HepG2 (cell line): ENCODE results near the gene TUBGCP3. TPM values are rescaled to one million over a fixed set of nuclear protein-coding genes. Genes with fewer than 3 reads are reported as not detected.
A peak's percentile ranks its signal among the peaks of the same experiment; 100 is the strongest.

Source experiments
- ATAC-seq: fragments of 200-7000 bp; cut with Tn5 transposase; 3 replicates; pipeline ENCODE4 v1.9.1; 2020; ENCODE audit warnings: mild to moderate bottlenecking, moderate library complexity
- BruUV-seq: library from RNA; stranded (reverse); fragments of 400-500 nt; replicated peaks from 2 replicates; lab custom pipeline; 2021; lab: Mats Ljungman, UMichigan
- CTCF ChIA-PET: fragments of 300-600 bp; formaldehyde crosslinking; extraction: SDS; loops from one replicate; lab custom pipeline; 2021; ENCODE audit warnings: low total read pairs, inconsistent platforms, low intra/inter-chr PET ratio; lab: Yijun Ruan, JAX
- POLR2A ChIA-PET: fragments of 350-600 bp; sonication (Branson Sonifier 250); formaldehyde crosslinking; loops from one replicate; lab custom pipeline; 2020; ENCODE audit warnings: antibody characterized with exemption, inconsistent platforms; lab: Yijun Ruan, JAX
- DNase-seq: peaks from one replicate; pipeline ENCODE4 v3.0.0-alpha.2; 2015; ENCODE audit warnings: low spot score
- FAIRE-seq: peaks from 3 replicates; lab custom pipeline; 2011; peaks lifted over from hg19 to GRCh38; lab: Jason Lieb, UNC
- H2AFZ ChIP-seq: one replicate; pipeline ENCODE4 v1.6.1; 2011; ENCODE audit warnings: low read length, inconsistent platforms
- H3K27ac ChIP-seq: fragments of 300-600 bp; 3 replicates; pipeline ENCODE4 v1.8.0; 2011; ENCODE audit warnings: mixed run types, mild to moderate bottlenecking, mixed read lengths, low read length, inconsistent platforms; ENCODE audit not compliant: insufficient read depth; ENCODE audit errors: extremely low read length
- H3K27me3 ChIP-seq, 2 experiments: fragments of 200-600 bp in 1 of 2; 2 replicates in 1 of 2; 3 replicates in 1 of 2; pipeline versions ENCODE4 v1.6.0 to v1.8.0; 2011; ENCODE audit warnings: low read length in 2 of 2, mild to moderate bottlenecking in 2 of 2, moderate library complexity in 2 of 2, inconsistent platforms in 1 of 2; ENCODE audit not compliant: insufficient read depth in 2 of 2, control insufficient read depth in 1 of 2
- H3K36me3 ChIP-seq, 2 experiments: fragments of 200-600 bp in 1 of 2; replicated peaks in 1 of 2; 2 replicates in 1 of 2; 3 replicates in 1 of 2; pipeline versions ENCODE4 v1.5.1 to v1.8.0; 2011; ENCODE audit warnings: low read length in 2 of 2, inconsistent platforms in 1 of 2; ENCODE audit not compliant: insufficient read depth in 2 of 2, control insufficient read depth in 1 of 2
- H3K4me1 ChIP-seq: 2 replicates; pipeline ENCODE4 v1.5.1; 2012; ENCODE audit warnings: low read length, inconsistent platforms; ENCODE audit not compliant: insufficient read depth
- H3K4me2 ChIP-seq: 2 replicates; pipeline ENCODE4 v1.6.0; 2011; ENCODE audit warnings: low read depth, low read length, inconsistent platforms
- H3K4me3 ChIP-seq, 3 experiments: fragments of 200-600 bp in 1 of 3; sonication (generic), shearing (Covaris generic) in 1 of 3; replicated peaks in 1 of 3; 2 replicates each; pipeline ENCODE4 v1.5.1; 2011 to 2016; ENCODE audit warnings: low read length in 3 of 3, inconsistent platforms in 2 of 3, low read depth in 2 of 3, mild to moderate bottlenecking in 2 of 3, control low read depth in 1 of 3, mixed read lengths in 1 of 3; ENCODE audit not compliant: insufficient read depth in 1 of 3
- H3K79me2 ChIP-seq: one replicate; pipeline ENCODE4 v1.6.1; 2011; ENCODE audit warnings: low read length, inconsistent platforms; ENCODE audit not compliant: insufficient read depth
- H3K9ac ChIP-seq: 2 replicates; pipeline ENCODE4 v1.6.0; 2011; ENCODE audit warnings: mild to moderate bottlenecking, low read depth, low read length, inconsistent platforms; ENCODE audit not compliant: insufficient read depth
- H3K9me3 ChIP-seq: 2 replicates; pipeline ENCODE4 v1.5.1; 2012; ENCODE audit warnings: mild to moderate bottlenecking, low read length
- H4K20me1 ChIP-seq: 2 replicates; pipeline ENCODE4 v1.6.0; 2011; ENCODE audit warnings: inconsistent platforms, mild to moderate bottlenecking, low read length, moderate library complexity; ENCODE audit not compliant: insufficient read depth
- EED ChIP-seq: sonication (generic); formaldehyde crosslinking; IDR thresholded peaks from 2 replicates; pipeline ENCODE4 v1.5.0; 2020; ENCODE audit warnings: mild to moderate bottlenecking, missing genetic modification reagents
- NFIC ChIP-seq: IDR thresholded peaks from 2 replicates; pipeline ENCODE4 v1.6.1; 2012; ENCODE audit warnings: mild to moderate bottlenecking, low read length, inconsistent platforms
- WGBS: methylation state at CpG from one replicate; pipeline ENCODE4 v1.1.6; 2017; ENCODE audit warnings: low lambda C conversion rate; 5-methylcytosine and 5-hydroxymethylcytosine counted together
- in situ Hi-C: cut with HindIII; loops from 2 replicates; pipeline ENCODE4 v1.10.0; 2017; ENCODE audit warnings: low pct_unique_long_range_greater_than_20kb; ENCODE audit not compliant: extremely low pct_ligation_motif_present
- intact Hi-C: fragments of 100-400 bp; cut with micrococcal nuclease; formaldehyde crosslinking; loops from one replicate; pipeline ENCODE4 v1.10.0; 2022; ENCODE audit not compliant: unreplicated experiment
- polyA plus RNA-seq, 8 experiments: library from polyadenylated mRNA; depleted of rRNA in 3 of 8; stranded (reverse) in 7 of 8; unstranded in 1 of 8; fragments of >200 nt; fragmentation: Illumina TruSeq in 4 of 8; extraction: Trizol in 4 of 8; gene quantifications; 2 replicates each; pipeline versions ENCODE4 v1.2.1 to v1.2.3, GENCODE V29; 2011 to 2016; ENCODE audit warnings: low read depth in 4 of 8, missing spikeins in 1 of 8, mixed read lengths in 1 of 8; ENCODE audit not compliant: insufficient read depth in 1 of 8
- total RNA-seq, 5 experiments: library from RNA; depleted of rRNA; stranded (reverse); fragments of >200 nt; fragmentation: Illumina TruSeq; extraction: Trizol; gene quantifications; 2 replicates each; pipeline ENCODE4 v1.2.3, GENCODE V29; 2016; ENCODE audit warnings: low read depth in 1 of 5
- TF ChIP-seq, protein P1 (sequence below): sonication (generic); formaldehyde crosslinking; IDR thresholded peaks from 2 replicates; pipeline ENCODE4 v1.5.1; 2020; ENCODE audit warnings: missing genetic modification reagents, mild to moderate bottlenecking, borderline replicate concordance

Gene TUBGCP3
- total and polyA plus RNA-seq, 2 of the 13 experiments (the other 11 are each of a cell fraction or from before 2014, with no cell fraction given), result 12.6 to 15.5 TPM

GRCh38 chr13:112626124-112626523 lies 38.2 kb upstream of the TUBGCP3 start (continued):
- TF ChIP-seq, protein P1, sequence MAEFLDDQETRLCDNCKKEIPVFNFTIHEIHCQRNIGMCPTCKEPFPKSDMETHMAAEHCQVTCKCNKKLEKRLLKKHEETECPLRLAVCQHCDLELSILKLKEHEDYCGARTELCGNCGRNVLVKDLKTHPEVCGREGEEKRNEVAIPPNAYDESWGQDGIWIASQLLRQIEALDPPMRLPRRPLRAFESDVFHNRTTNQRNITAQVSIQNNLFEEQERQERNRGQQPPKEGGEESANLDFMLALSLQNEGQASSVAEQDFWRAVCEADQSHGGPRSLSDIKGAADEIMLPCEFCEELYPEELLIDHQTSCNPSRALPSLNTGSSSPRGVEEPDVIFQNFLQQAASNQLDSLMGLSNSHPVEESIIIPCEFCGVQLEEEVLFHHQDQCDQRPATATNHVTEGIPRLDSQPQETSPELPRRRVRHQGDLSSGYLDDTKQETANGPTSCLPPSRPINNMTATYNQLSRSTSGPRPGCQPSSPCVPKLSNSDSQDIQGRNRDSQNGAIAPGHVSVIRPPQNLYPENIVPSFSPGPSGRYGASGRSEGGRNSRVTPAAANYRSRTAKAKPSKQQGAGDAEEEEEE (CRISPR knock-in tag), result no peak
- TF ChIP-seq NFIC, result no peak

- in situ Hi-C loops (no loop called here), intact Hi-C loops (no loop called here)
- no peak for TF ChIP-seq EED (CRISPR knock-in tag)
- no TSS peak for BruUV-seq
- Histone ChIP-seq H3K9ac (no peak overlapping the region), H3K27me3 (peaks cover 6 to 51% of the 10 kb centered on the region in 2 experiments; a peak in 4 of 5 replicates), H3K4me2 (no peak overlapping the region), H3K4me1 (no peaks in the 10 kb centered on the region), H3K4me3 (no peak overlapping the region), H2AFZ (no peak overlapping the region), H3K36me3 (no peaks in the 10 kb centered on the region), H3K79me2 (no peaks in the 10 kb centered on the region), H3K9me3 (no peaks in the 10 kb centered on the region), H4K20me1 (no peaks in the 10 kb centered on the region), H3K27ac (no peak overlapping the region)
- ChIA-PET CTCF (no interaction called here), POLR2A (no interaction called here)
- ATAC-seq (peak; percentile 39), FAIRE-seq (no peak), DNase-seq (no peak)
- 40% methylated on average over 7 of the region's 8 CpGs for WGBS
Measured at GRCh38 chr13:112625698-112626097, 37.7 kb upstream of the TUBGCP3 start.
